ENCODE measurements around the gene NELL2.

NELL2 gene

GRCh38 chr12:44563486-44563885 lies 312.6 kb downstream of the NELL2 start:
- no peak for TF ChIP-seq POLR2A (IDR thresholded peaks at IDR 0.05; ENCODE audit: low read length)
- no peak for TF ChIP-seq GATA1 (IDR thresholded peaks at IDR 0.05; ENCODE audit: low read depth, low read length)
- no peak for DNase-seq

- no peak for DNase-seq
- TF ChIP-seq POLR2A (IDR thresholded peaks at IDR 0.05; ENCODE audit: low read length): no peak
Observed at GRCh38 chr12:44558340-44559100, 317.6 kb downstream of the NELL2 start.

GRCh38 chr12:44555454-44555853 lies 320.7 kb downstream of the NELL2 start:
- no peak for DNase-seq
- TF ChIP-seq GATA1 (IDR thresholded peaks at IDR 0.05; ENCODE audit: low read depth, low read length) (no peak), POLR2A (IDR thresholded peaks at IDR 0.05; ENCODE audit: low read length) (no peak)

GRCh38 chr12:44551631-44552030 lies 324.5 kb downstream of the NELL2 start:
- no peak for TF ChIP-seq POLR2A (IDR thresholded peaks at IDR 0.05; ENCODE audit: low read length)
- no peak for TF ChIP-seq GATA1 (IDR thresholded peaks at IDR 0.05; ENCODE audit: low read depth, low read length)
- no peak for DNase-seq

- no peak for DNase-seq
- no peak for TF ChIP-seq GATA1 (IDR thresholded peaks at IDR 0.05; ENCODE audit: low read depth, low read length)
- TF ChIP-seq POLR2A (IDR thresholded peaks at IDR 0.05; ENCODE audit: low read length): no peak
Observed at GRCh38 chr12:44550377-44550776, 325.7 kb downstream of the NELL2 start.

- DNase-seq: no peak
- TF ChIP-seq POLR2A (IDR thresholded peaks at IDR 0.05; ENCODE audit: low read length): no peak
- no peak for TF ChIP-seq GATA1 (IDR thresholded peaks at IDR 0.05; ENCODE audit: low read depth, low read length)
Observed at GRCh38 chr12:44546060-44546459, 330.1 kb downstream of the NELL2 start.

- no peak for DNase-seq
- TF ChIP-seq GATA1 (IDR thresholded peaks at IDR 0.05; ENCODE audit: low read depth, low read length) (no peak), POLR2A (IDR thresholded peaks at IDR 0.05; ENCODE audit: low read length) (no peak)
Observed at GRCh38 chr12:44544018-44544417, 332.1 kb downstream of the NELL2 start.

GRCh38 chr12:44542716-44543115 lies 333.4 kb downstream of the NELL2 start:
- TF ChIP-seq GATA1 (IDR thresholded peaks at IDR 0.05; ENCODE audit: low read depth, low read length): no peak
- no peak for TF ChIP-seq POLR2A (IDR thresholded peaks at IDR 0.05; ENCODE audit: low read length)
- no peak for DNase-seq

- no peak for TF ChIP-seq POLR2A (IDR thresholded peaks at IDR 0.05; ENCODE audit: low read length)
- TF ChIP-seq GATA1 (IDR thresholded peaks at IDR 0.05; ENCODE audit: low read depth, low read length): no peak
- no peak for DNase-seq
Observed at GRCh38 chr12:44537354-44537753, 338.8 kb downstream of the NELL2 start.

- DNase-seq: no peak
- no peak for TF ChIP-seq POLR2A (IDR thresholded peaks at IDR 0.05; ENCODE audit: low read length)
- TF ChIP-seq GATA1 (IDR thresholded peaks at IDR 0.05; ENCODE audit: low read depth, low read length): no peak
Observed at GRCh38 chr12:44532940-44533339, 343.2 kb downstream of the NELL2 start.

- TF ChIP-seq GATA1 (IDR thresholded peaks at IDR 0.05; ENCODE audit: low read depth, low read length) (no peak), POLR2A (IDR thresholded peaks at IDR 0.05; ENCODE audit: low read length) (no peak)
- DNase-seq: no peak
Observed at GRCh38 chr12:44531320-44531971, 344.7 kb downstream of the NELL2 start.

GRCh38 chr12:44526655-44527182 lies 349.4 kb downstream of the NELL2 start:
- no peak for DNase-seq
- TF ChIP-seq GATA1 (IDR thresholded peaks at IDR 0.05; ENCODE audit: low read depth, low read length) (no peak), POLR2A (IDR thresholded peaks at IDR 0.05; ENCODE audit: low read length) (no peak)

GRCh38 chr12:44525806-44526654 lies 350.1 kb downstream of the NELL2 start:
- no peak for DNase-seq
- TF ChIP-seq GATA1 (IDR thresholded peaks at IDR 0.05; ENCODE audit: low read depth, low read length) (no peak), POLR2A (IDR thresholded peaks at IDR 0.05; ENCODE audit: low read length) (no peak)

- DNase-seq: no peak
- TF ChIP-seq POLR2A (IDR thresholded peaks at IDR 0.05; ENCODE audit: low read length) (no peak), GATA1 (IDR thresholded peaks at IDR 0.05; ENCODE audit: low read depth, low read length) (no peak)
Observed at GRCh38 chr12:44523828-44524227, 352.3 kb downstream of the NELL2 start.

Data from erythroblast (primary cell).